Lower lobe of right lung (tissue), 2 donors: Measurements from ENCODE around the gene HYAL4. TPM values are rescaled to one million over a fixed set of nuclear protein-coding genes. Genes with fewer than 3 reads are reported as not detected.
"Not testable (repeated sequence)": the region's sequence is repeated elsewhere in the genome, so short reads cannot be mapped to it uniquely, and the experiment has no call there.

Experiments
- ATAC-seq, 2 donors: fragments of 200-7000 bp; cut with Tn5 transposase; one replicate each; pipeline ENCODE4 v1.9.1; 2020 to 2022; ENCODE audit warnings: mild to moderate bottlenecking in 2 of 2, moderate library complexity in 2 of 2
- DNase-seq: peaks from one replicate; pipeline ENCODE4 v3.0.0-alpha.2; 2020
- H3K27ac ChIP-seq: fragments of 200-600 bp; one replicate; pipeline ENCODE4 v1.8.0; 2022
- H3K27me3 ChIP-seq: fragments of 200-600 bp; one replicate; pipeline ENCODE4 v1.8.0; 2022; ENCODE audit warnings: low read depth
- H3K36me3 ChIP-seq: fragments of 200-600 bp; one replicate; pipeline ENCODE4 v1.8.0; 2022; ENCODE audit warnings: mild to moderate bottlenecking
- H3K4me1 ChIP-seq: fragments of 200-600 bp; one replicate; pipeline ENCODE4 v1.8.0; 2022
- H3K4me3 ChIP-seq: fragments of 200-600 bp; one replicate; pipeline ENCODE4 v1.8.0; 2022; ENCODE audit warnings: mild to moderate bottlenecking
- H3K9me3 ChIP-seq: fragments of 200-600 bp; one replicate; pipeline ENCODE4 v1.8.0; 2022
- CTCF ChIP-seq: fragments of 200-600 bp; IDR thresholded peaks from one replicate; pipeline ENCODE4 v1.8.0; 2022; ENCODE audit warnings: antibody characterized with exemption, mild to moderate bottlenecking
- intact Hi-C: fragments of 100-400 bp; cut with DNase I; formaldehyde crosslinking; loops from one replicate; pipeline ENCODE4 v1.11.0; 2022
- total RNA-seq: library from RNA; stranded (reverse); fragmentation: NEBNext Ultra II Directional; extraction: Animal tissue kit (Norgen Biotek cat#: 25700); gene quantifications from one replicate; pipeline ENCODE4 v1.2.1, GENCODE V29; 2021
- donor health status: DM: no; HTN: yes; CAD: no; lungs with severe emphysema.

HYAL4 gene
- total RNA-seq, 1 donor from 2014 or later: not detected

GRCh38 chr7:123849855-123850254 lies 4.9 kb downstream of the HYAL4 start:
- H3K27me3 ChIP-seq: no peaks in the 10 kb centered on the region
- no peak overlapping the region for H3K4me3 ChIP-seq
- DNase-seq (no peak), ATAC-seq (no peak)
- no peak for TF ChIP-seq CTCF
- H3K27ac ChIP-seq: no peak overlapping the region
- no peaks in the 10 kb centered on the region for H3K4me1 ChIP-seq
- no peaks in the 10 kb centered on the region for H3K9me3 ChIP-seq
- intact Hi-C loops: no loop called here
- H3K36me3 ChIP-seq: no peaks in the 10 kb centered on the region

GRCh38 chr7:123851404-123851803 lies 6.4 kb downstream of the HYAL4 start:
- H3K4me1 ChIP-seq, H3K4me3 ChIP-seq, intact Hi-C loops, ATAC-seq, H3K9me3 ChIP-seq, H3K36me3 ChIP-seq, DNase-seq, H3K27ac ChIP-seq, H3K27me3 ChIP-seq: not testable (repeated sequence)

GRCh38 chr7:123854291-123854690 lies 9.3 kb downstream of the HYAL4 start:
- H3K27ac ChIP-seq, intact Hi-C loops, H3K9me3 ChIP-seq, ATAC-seq, H3K36me3 ChIP-seq, H3K4me1 ChIP-seq, DNase-seq, H3K4me3 ChIP-seq, H3K27me3 ChIP-seq: not testable (repeated sequence)

GRCh38 chr7:123856428-123856827 lies 11.5 kb downstream of the HYAL4 start:
- H3K36me3 ChIP-seq, H3K4me1 ChIP-seq, ATAC-seq, H3K27me3 ChIP-seq, DNase-seq, H3K9me3 ChIP-seq, H3K27ac ChIP-seq, H3K4me3 ChIP-seq, intact Hi-C loops: not testable (repeated sequence)

GRCh38 chr7:123860848-123861247 lies 15.9 kb downstream of the HYAL4 start:
- Histone ChIP-seq H3K36me3 (no peaks in the 10 kb centered on the region), H3K27me3 (no peaks in the 10 kb centered on the region), H3K27ac (no peak overlapping the region), H3K4me3 (no peak overlapping the region), H3K9me3 (no peaks in the 10 kb centered on the region), H3K4me1 (peaks cover 6% of the 10 kb centered on the region)
- TF ChIP-seq CTCF: no peak
- DNase-seq (no peak), ATAC-seq (no peak)
- intact Hi-C loops: loop anchor here (10.0 kb wide), 1 partner anchor 176 kb away; no protein-coding TSS in a partner anchor

- no peaks in the 10 kb centered on the region for H3K27me3 ChIP-seq
- no peak for DNase-seq
- no peaks in the 10 kb centered on the region for H3K9me3 ChIP-seq
- no peak overlapping the region for H3K27ac ChIP-seq
- H3K36me3 ChIP-seq: no peaks in the 10 kb centered on the region
- no peak for ATAC-seq
- intact Hi-C loops: loop anchor here (10.0 kb wide), 1 partner anchor 178 kb away; no protein-coding TSS in a partner anchor
- no peak overlapping the region for H3K4me3 ChIP-seq
- H3K4me1 ChIP-seq: peaks cover 6% of the 10 kb centered on the region
- no peak for TF ChIP-seq CTCF
Observed at GRCh38 chr7:123862775-123863174, 17.8 kb downstream of the HYAL4 start.

- Histone ChIP-seq H3K4me3 (no peak overlapping the region), H3K36me3 (no peaks in the 10 kb centered on the region), H3K4me1 (peaks cover 6% of the 10 kb centered on the region), H3K9me3 (no peaks in the 10 kb centered on the region), H3K27me3 (no peaks in the 10 kb centered on the region), H3K27ac (no peak overlapping the region)
- intact Hi-C loops: loop anchor here (10.0 kb wide), 1 partner anchor 179 kb away; no protein-coding TSS in a partner anchor
- ATAC-seq (no peak), DNase-seq (no peak)
- no peak for TF ChIP-seq CTCF
Observed at GRCh38 chr7:123863461-123863860, 18.5 kb downstream of the HYAL4 start.
